ENCODE results near the gene GSDME. TPM values are rescaled to one million over a fixed set of nuclear protein-coding genes. Genes with fewer than 3 reads are reported as not detected.

The GSDME gene
- total RNA-seq, 1 experiment from 2014 or later, result 5.5 TPM

- Histone ChIP-seq H3K56ac (ENCODE audit: insufficient read length, low read depth, low read length) (no peak overlapping the region), H3K4me2 (ENCODE audit: insufficient read depth, insufficient read length, low read length) (no peak overlapping the region), H3K4ac (ENCODE audit: low read depth, low read length) (no peak overlapping the region), H3K18ac (ENCODE audit: insufficient read length, low read depth, low read length) (no peak overlapping the region), H4K20me1 (ENCODE audit: control insufficient read depth, insufficient read depth, insufficient read length) (no peaks in the 10 kb centered on the region), H4K5ac (ENCODE audit: insufficient read length, low read depth, low read length) (no peak overlapping the region), H3K4me1 (ENCODE audit: insufficient read depth, low read length) (no peaks in the 10 kb centered on the region), H3K9me3 (ENCODE audit: control insufficient read depth, low read depth, low read length) (no peaks in the 10 kb centered on the region), H3T11ph (ENCODE audit: low read length) (no peak overlapping the region), H3K23me2 (ENCODE audit: insufficient read length, low read depth, low read length, poor library complexity, severe bottlenecking) (no peaks in the 10 kb centered on the region), H3K9ac (ENCODE audit: extremely low read depth, insufficient read length, low read length) (no peak overlapping the region), H2AFZ (ENCODE audit: low read length) (no peak overlapping the region), H2BK12ac (ENCODE audit: insufficient read length, low read depth, low read length) (no peak overlapping the region), H3K27ac (ENCODE audit: insufficient read length, low read depth, low read length) (no peak overlapping the region), H4K8ac (replicated peaks; ENCODE audit: insufficient read length, low read depth, low read length) (no peak overlapping the region), H3K27me3 (ENCODE audit: insufficient read depth, low read length) (no peaks in the 10 kb centered on the region), H4K91ac (ENCODE audit: insufficient read length, low read depth, low read length) (no peak overlapping the region), H3K23ac (ENCODE audit: insufficient read length, low read depth, low read length) (no peak overlapping the region), H2AK5ac (ENCODE audit: insufficient read length, low read length) (no peak overlapping the region), H3K14ac (ENCODE audit: insufficient read depth, low read length) (no peak overlapping the region), H2BK5ac (ENCODE audit: insufficient read length, low read length) (no peak overlapping the region), H2BK20ac (ENCODE audit: low read depth, low read length, poor library complexity, severe bottlenecking) (no peak overlapping the region), H2BK15ac (ENCODE audit: low read depth, low read length) (no peak overlapping the region), H3K79me1 (ENCODE audit: insufficient read depth, low read depth, low read length, poor library complexity, severe bottlenecking) (no peaks in the 10 kb centered on the region), H2BK120ac (ENCODE audit: low read depth, low read length, poor library complexity, severe bottlenecking) (no peak overlapping the region), H3K79me2 (ENCODE audit: insufficient read depth, low read length) (no peaks in the 10 kb centered on the region)
- Mint-ChIP-seq H3K27ac (peak overlapping the region in 1 of 3 experiments; percentile 52; a peak in 1 of 7 replicates), H3K36me3 (ENCODE audit: insufficient read depth in 1 of 3, low read depth in 3 of 3) (peaks cover 0 to 45% (median 22%) of the 10 kb centered on the region in 3 experiments; a peak in 6 of 7 replicates), H3K4me3 (no peak overlapping the region), H3K4me1 (peaks cover 32 to 48% of the 10 kb centered on the region in 2 experiments), H3K9me3 (peaks cover 3 to 10% of the 10 kb centered on the region in 2 experiments; a peak in 3 of 5 replicates), H3K27me3 (ENCODE audit: low read depth) (no peaks in the 10 kb centered on the region)
- WGBS (ENCODE audit: extremely low coverage, insufficient read length, low lambda C conversion rate), result no CpG with 5 or more reads among the region's 30 CpGs
- DNase-seq, result no peak
- no peak for TF ChIP-seq CTCF (conservative IDR thresholded peaks at IDR 0.05)
Measured at GRCh38 chr7:24706211-24707170, 50.8 kb downstream of the GSDME start.

Measured in H9 (cell line).